Midbrain (tissue), 1 donor: ENCODE measurements around the gene CACNB1.
"Not testable (repeated sequence)": the region's sequence is repeated elsewhere in the genome, so short reads cannot be mapped to it uniquely, and the experiment has no call there.

ENCODE experiments used
- DNase-seq: peaks from one replicate; lab custom pipeline; 2025; lab: John Stamatoyannopoulos, UW

Gene CACNB1

GRCh38 chr17:39151150-39151942 lies 46.1 kb downstream of the CACNB1 start, which contains the start of gene PLXDC1:
Gene PLXDC1, minus strand, starts transcription at chr17:39151637. Its CDS starts 200 bp downstream, at chr17:39151437.
- no peak for DNase-seq

- DNase-seq, result no peak
Measured at GRCh38 chr17:39150795-39151149, 46.7 kb downstream of the CACNB1 start.

- DNase-seq, result no peak
Measured at GRCh38 chr17:39150104-39150634, 47.3 kb downstream of the CACNB1 start.

GRCh38 chr17:39147221-39148185 lies 50.0 kb downstream of the CACNB1 start:
- no peak for DNase-seq

GRCh38 chr17:39146273-39146672 lies 51.2 kb downstream of the CACNB1 start:
- no peak for DNase-seq

DNA sequence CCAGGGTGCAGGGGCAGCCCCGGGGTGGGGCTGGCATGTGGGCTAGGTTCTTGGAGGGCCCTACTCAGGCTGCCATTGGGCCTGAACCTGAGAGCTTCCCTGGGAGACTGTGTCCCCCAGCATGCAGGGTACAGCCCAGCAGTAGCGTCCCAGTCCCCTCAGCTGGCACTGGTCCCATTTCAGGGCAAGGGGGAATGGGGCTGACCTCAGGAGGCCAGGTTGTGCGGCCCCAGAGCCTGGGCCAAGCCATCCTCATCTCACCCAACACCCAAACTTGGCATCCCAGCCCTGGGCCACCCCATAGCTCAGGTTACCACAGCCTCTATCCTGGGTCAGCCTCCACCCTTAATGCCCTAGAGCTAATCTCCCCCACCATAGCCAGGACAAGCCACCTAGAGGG lies 52.3 kb downstream of the CACNB1 start:
- DNase-seq, result no peak

DNA sequence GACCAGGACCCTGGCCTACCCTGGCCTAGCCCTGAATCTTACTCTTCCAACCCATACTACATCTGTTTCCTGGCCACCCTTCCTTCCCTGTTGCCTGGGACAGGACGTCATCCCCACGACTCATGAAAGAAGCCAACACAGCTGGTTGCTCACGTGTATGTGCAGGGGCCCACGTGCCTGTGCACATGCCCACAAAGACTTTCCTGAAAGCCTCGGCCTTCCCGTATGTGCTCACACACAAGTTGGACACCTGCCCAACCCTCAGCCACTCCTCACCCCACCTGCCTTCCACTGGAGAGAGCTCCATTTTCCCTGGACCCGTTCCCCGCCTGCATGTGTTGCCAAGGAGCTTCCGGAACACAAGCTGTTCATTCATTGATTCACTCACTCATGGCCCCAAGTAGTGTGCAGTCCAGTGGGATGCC lies 53.0 kb downstream of the CACNB1 start:
- DNase-seq, result no peak

- no peak for DNase-seq
Measured at GRCh38 chr17:39143552-39144093, 53.8 kb downstream of the CACNB1 start.

DNA sequence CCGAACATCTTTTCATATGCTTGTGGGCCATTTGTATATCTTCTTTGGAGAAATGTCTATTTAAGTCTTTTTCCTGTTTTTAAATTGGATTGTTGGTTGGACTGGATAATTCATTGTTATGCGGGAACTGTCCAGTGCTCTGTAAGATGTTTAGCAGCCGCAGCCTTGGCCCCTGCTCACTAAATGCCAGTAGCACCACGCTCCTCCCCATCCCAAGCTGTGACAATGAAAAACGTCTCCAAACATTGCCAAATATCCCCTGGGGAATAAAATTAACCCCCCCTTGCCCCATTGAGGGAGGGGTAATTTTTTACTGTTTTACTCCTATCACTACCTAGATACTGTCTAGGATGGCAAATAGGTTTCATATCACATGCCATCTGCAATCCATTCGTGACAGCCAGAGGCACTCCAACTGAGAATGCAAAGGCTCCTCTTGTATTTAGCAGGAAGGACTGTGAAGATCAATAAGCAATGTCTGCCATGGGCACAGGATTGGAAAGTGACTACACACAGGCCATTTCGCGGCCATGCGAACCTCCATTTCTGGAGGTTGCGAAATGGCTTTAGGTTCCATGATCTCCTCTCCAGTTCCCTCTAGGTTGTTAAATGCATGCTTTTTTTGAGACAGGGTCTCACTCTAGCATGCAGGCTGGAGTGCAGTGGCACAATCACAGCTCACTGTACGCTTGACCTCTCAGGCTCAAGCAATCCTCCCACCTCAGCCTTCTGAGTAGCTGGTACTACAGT lies 55.4 kb downstream of the CACNB1 start:
- no peak for DNase-seq

DNA sequence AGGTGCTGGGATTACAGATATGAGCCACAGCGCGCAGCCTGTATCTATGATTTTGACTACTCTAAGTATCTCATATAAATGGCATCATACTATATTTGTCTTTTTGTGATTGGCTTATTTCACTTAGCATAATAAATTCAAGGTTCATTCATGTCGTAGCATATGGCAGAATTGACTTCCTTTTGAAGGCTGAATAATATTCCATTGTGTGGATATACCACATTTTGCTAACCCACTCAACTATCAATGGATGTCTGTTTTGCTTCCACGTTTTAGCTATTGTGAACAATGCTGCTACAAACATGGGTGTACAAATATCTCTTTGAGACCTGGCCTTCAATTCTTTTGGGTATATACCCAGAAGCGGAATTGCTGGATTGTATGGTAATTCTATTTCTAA lies 56.2 kb downstream of the CACNB1 start:
- no peak for DNase-seq

DNA sequence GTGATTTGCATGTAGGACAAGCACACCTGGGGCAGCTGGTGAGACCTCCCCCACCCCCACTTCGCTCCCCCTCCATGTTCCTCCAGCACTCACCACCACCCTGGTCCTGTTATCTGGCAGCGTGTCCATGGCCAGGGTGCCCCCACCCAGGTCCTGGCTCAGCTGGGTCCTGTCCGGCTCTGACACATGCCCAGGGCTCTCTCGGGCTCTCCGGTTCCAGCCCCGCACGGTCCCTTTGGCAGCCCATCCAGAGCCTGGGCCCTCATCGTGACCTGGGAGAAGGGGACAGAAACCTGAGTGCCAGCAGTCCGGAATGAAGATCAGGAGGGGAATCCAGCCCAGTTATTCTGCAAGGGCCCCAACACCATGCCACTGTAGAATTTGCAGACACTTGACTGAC lies 57.9 kb downstream of the CACNB1 start:
- no peak for DNase-seq

DNA sequence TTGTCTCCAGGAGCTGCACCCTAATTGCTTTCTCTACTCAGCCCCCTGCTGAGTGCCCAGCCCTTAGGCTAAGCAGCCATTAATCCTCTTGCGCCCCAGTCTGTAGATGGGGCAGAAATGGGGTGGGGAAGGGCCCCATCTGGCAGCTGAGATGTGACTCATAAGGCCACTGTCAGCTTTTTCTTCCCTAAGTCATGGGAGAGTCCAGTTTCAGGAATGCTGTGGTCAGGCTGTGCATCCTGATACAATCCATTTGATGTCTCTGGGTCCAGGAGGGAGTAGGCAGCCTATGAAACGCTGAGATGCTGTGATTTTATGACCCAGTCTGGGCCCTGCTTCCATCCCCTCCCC lies 58.3 kb downstream of the CACNB1 start:
- no peak for DNase-seq

- DNase-seq, result no peak
Measured at GRCh38 chr17:39138431-39139160, 58.9 kb downstream of the CACNB1 start.

DNA sequence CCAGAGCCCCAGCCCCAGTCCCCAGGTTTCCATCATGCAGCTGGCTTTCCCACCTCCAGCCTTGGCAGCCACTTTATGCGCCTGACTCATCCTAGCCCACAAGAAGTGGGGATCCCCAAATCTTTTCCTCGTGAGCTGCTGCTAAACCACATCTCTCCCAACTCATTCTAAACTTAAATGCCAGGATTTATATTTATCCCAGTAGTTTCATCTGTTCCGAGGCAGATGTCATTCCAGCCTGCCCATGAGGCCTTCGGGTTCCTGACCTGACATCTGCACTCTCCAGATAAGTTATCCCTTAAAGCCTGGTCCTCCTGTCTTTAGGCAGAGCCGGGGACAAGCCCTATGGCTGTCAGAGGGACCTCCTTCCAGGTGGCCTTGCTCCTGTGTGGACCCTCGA lies 62.6 kb downstream of the CACNB1 start:
- no peak for DNase-seq

DNA sequence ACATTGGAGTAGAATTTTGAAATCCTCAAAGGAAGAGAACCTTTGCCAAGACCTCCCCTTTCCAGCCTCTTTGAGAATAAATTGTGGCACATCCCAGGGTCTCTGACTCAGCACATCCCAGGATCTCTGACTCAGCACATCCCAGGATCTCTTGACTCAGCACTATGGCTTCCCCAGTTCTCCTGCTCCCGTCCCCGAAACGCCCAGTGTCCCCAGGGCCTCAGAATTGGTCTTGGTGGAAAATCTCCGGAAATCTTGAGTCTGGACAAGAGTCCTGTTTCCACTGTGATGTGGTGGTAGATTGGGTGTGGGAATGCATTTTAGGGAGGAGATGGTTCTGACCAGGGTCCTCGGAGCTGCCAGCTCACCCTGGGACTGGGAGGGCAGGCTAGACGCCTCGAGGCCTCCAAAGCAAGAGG lies 65.3 kb downstream of the CACNB1 start:
- no peak for DNase-seq

GRCh38 chr17:39131616-39132015 lies 65.9 kb downstream of the CACNB1 start:
- DNase-seq, result no peak

GRCh38 chr17:39130205-39130604 lies 67.3 kb downstream of the CACNB1 start:
- DNase-seq, result no peak

- not testable (repeated sequence) for DNase-seq
Measured at GRCh38 chr17:39129544-39129943, 67.9 kb downstream of the CACNB1 start.

DNA sequence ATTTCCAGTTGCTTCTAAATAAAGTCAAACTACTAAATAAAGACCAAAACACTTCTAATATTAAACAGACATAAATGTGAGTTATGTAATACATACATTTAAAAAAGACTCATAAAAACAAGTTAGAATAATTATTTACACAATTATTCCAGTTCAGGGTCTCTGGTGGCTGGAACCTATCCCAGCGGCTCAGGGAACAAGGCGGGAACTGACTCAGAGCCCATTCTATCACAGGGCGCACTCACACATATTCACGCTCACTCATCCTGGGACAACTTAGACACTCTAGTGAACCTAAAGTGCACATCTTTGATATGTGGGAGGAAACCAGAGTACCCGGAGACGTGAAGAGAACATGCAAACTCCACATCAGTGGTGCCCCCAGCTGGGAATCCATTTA lies 71.0 kb downstream of the CACNB1 start:
- no peak for DNase-seq

DNA sequence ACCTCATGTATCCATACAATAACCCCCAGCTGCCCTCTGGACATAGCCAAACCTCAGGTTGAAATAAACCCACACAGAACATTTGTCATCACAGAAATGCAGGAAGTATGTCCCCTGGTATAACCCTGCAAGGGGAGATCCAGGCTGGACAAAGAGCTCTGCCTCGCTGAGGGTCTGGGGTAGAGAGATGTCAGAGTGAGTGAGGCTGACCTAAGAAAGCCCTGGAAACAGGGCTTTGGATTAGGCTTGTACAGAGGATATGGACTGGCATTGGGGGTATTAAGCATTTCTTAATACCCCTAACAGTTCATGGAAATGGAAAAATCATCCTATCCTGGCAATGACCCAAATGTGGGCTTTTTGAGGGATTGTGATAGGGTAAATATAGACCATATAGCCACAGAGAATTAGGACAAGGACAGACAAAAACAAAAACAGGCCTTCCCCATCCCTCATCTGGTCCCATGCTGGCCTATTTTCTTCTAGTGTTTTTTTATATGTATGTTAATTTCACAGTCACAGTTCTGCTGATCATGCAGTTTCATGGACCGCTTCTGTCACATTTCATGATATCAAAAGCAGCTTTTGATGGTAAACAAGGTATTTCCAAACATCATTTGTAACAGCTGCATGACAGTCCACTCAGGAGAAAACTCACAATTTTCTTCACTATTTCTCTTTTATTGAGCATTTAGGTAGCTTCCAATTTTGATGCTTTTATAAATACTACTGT lies 72.2 kb downstream of the CACNB1 start:
- no peak for DNase-seq
